H9 (cell line): Measurements from ENCODE around the gene PPP2R3C. TPM values are rescaled to one million over a fixed set of nuclear protein-coding genes. Genes with fewer than 3 reads are reported as not detected.

Experiments used
- DNase-seq: peaks from one replicate; pipeline ENCODE4 v3.0.0-alpha.2; 2017
- H2AFZ ChIP-seq: one replicate; pipeline ENCODE4 v1.6.1; 2013; ENCODE audit warnings: mild to moderate bottlenecking, low read length, control low read depth, moderate library complexity
- H2AK5ac ChIP-seq: 2 replicates; pipeline ENCODE4 v1.6.1; 2013; ENCODE audit warnings: low read length, control low read depth, mixed read lengths; ENCODE audit not compliant: insufficient read length
- H2BK120ac ChIP-seq: one replicate; pipeline ENCODE4 v1.6.1; 2013; ENCODE audit warnings: low read depth, mild to moderate bottlenecking, low read length, control low read depth, inconsistent platforms; ENCODE audit not compliant: poor library complexity, severe bottlenecking
- H2BK12ac ChIP-seq: 2 replicates; pipeline ENCODE4 v1.6.1; 2013; ENCODE audit warnings: low read length, control low read depth, mixed read lengths, low read depth; ENCODE audit not compliant: insufficient read length
- H2BK15ac ChIP-seq: 2 replicates; pipeline ENCODE4 v1.6.1; 2013; ENCODE audit warnings: low read depth, low read length, control low read depth
- H2BK20ac ChIP-seq: one replicate; pipeline ENCODE4 v1.6.1; 2013; ENCODE audit warnings: low read depth, mild to moderate bottlenecking, low read length, control low read depth, inconsistent platforms; ENCODE audit not compliant: poor library complexity, severe bottlenecking
- H2BK5ac ChIP-seq: 2 replicates; pipeline ENCODE4 v1.6.1; 2013; ENCODE audit warnings: low read length, control low read depth, mixed read lengths; ENCODE audit not compliant: insufficient read length
- H3K14ac ChIP-seq: 2 replicates; pipeline ENCODE4 v1.6.1; 2013; ENCODE audit warnings: low read length, control low read depth; ENCODE audit not compliant: insufficient read depth
- H3K18ac ChIP-seq: 2 replicates; pipeline ENCODE4 v1.6.1; 2013; ENCODE audit warnings: low read depth, mild to moderate bottlenecking, mixed read lengths, low read length, control low read depth; ENCODE audit not compliant: insufficient read length
- H3K23ac ChIP-seq: 2 replicates; pipeline ENCODE4 v1.6.1; 2013; ENCODE audit warnings: low read length, control low read depth, mixed read lengths, low read depth; ENCODE audit not compliant: insufficient read length
- H3K23me2 ChIP-seq: 2 replicates; pipeline ENCODE4 v1.6.1; 2013; ENCODE audit warnings: low read depth, mild to moderate bottlenecking, mixed read lengths, low read length, control low read depth; ENCODE audit not compliant: insufficient read length, poor library complexity, severe bottlenecking
- H3K27ac ChIP-seq: 2 replicates; pipeline ENCODE4 v1.5.1; 2013; ENCODE audit warnings: low read length, control low read depth, mixed read lengths, low read depth; ENCODE audit not compliant: insufficient read length
- H3K27me3 ChIP-seq: 2 replicates; pipeline ENCODE4 v1.6.1; 2013; ENCODE audit warnings: low read length, control low read depth, inconsistent platforms; ENCODE audit not compliant: insufficient read depth
- H3K4ac ChIP-seq: 2 replicates; pipeline ENCODE4 v1.6.1; 2013; ENCODE audit warnings: low read depth, mild to moderate bottlenecking, control low read depth, inconsistent platforms, low read length, moderate library complexity
- H3K4me1 ChIP-seq: 2 replicates; pipeline ENCODE4 v1.6.1; 2013; ENCODE audit warnings: low read length, control low read depth, inconsistent platforms; ENCODE audit not compliant: insufficient read depth
- H3K4me2 ChIP-seq: 2 replicates; pipeline ENCODE4 v1.6.1; 2013; ENCODE audit warnings: low read length, control low read depth, mixed read lengths; ENCODE audit not compliant: insufficient read length, insufficient read depth
- H3K56ac ChIP-seq: 2 replicates; pipeline ENCODE4 v1.6.1; 2013; ENCODE audit warnings: low read depth, mild to moderate bottlenecking, mixed read lengths, low read length, control low read depth; ENCODE audit not compliant: insufficient read length
- H3K79me1 ChIP-seq: 2 replicates; pipeline ENCODE4 v1.6.1; 2013; ENCODE audit warnings: low read depth, mild to moderate bottlenecking, moderate library complexity, low read length, control low read depth, inconsistent platforms; ENCODE audit not compliant: insufficient read depth, poor library complexity, severe bottlenecking
- H3K79me2 ChIP-seq: 2 replicates; pipeline ENCODE4 v1.6.1; 2013; ENCODE audit warnings: low read length, control low read depth, inconsistent platforms; ENCODE audit not compliant: insufficient read depth
- H3K9ac ChIP-seq: 2 replicates; pipeline ENCODE4 v1.6.1; 2013; ENCODE audit warnings: low read length, control low read depth, mixed read lengths; ENCODE audit not compliant: insufficient read length; ENCODE audit errors: extremely low read depth
- H3K9me3 ChIP-seq: one replicate; pipeline ENCODE4 v1.6.1; 2013; ENCODE audit warnings: low read depth, low read length, inconsistent platforms; ENCODE audit not compliant: control insufficient read depth
- H3T11ph ChIP-seq: one replicate; pipeline ENCODE4 v1.6.1; 2013; ENCODE audit warnings: mild to moderate bottlenecking, low read length, control low read depth, inconsistent platforms
- H4K20me1 ChIP-seq: one replicate; pipeline ENCODE4 v1.6.1; 2013; ENCODE audit not compliant: control insufficient read depth, insufficient read length, insufficient read depth
- H4K5ac ChIP-seq: 2 replicates; pipeline ENCODE4 v1.6.1; 2013; ENCODE audit warnings: low read depth, mild to moderate bottlenecking, mixed read lengths, low read length, control low read depth; ENCODE audit not compliant: insufficient read length
- H4K8ac ChIP-seq: replicated peaks from 2 replicates; pipeline ENCODE4 v1.6.1; 2013; ENCODE audit warnings: low read length, control low read depth, mixed read lengths, low read depth; ENCODE audit not compliant: insufficient read length
- H4K91ac ChIP-seq: 2 replicates; pipeline ENCODE4 v1.6.1; 2013; ENCODE audit warnings: low read depth, mild to moderate bottlenecking, moderate library complexity, mixed read lengths, low read length, control low read depth; ENCODE audit not compliant: insufficient read length
- H3K27ac Mint-ChIP-seq, 3 experiments: 2 replicates in 2 of 3; 3 replicates in 1 of 3; pipeline ENCODE4 v1.8.0; 2020 to 2021; ENCODE audit warnings: mixed read lengths in 3 of 3, mild to moderate bottlenecking in 1 of 3, moderate library complexity in 1 of 3
- H3K27me3 Mint-ChIP-seq: 2 replicates; pipeline ENCODE4 v1.8.0; 2021; ENCODE audit warnings: low read depth, mild to moderate bottlenecking, moderate library complexity, mixed read lengths
- H3K36me3 Mint-ChIP-seq, 3 experiments: 2 replicates in 2 of 3; 3 replicates in 1 of 3; pipeline ENCODE4 v1.8.0; 2020 to 2021; ENCODE audit warnings: low read depth in 3 of 3, mixed read lengths in 3 of 3; ENCODE audit not compliant: insufficient read depth in 1 of 3
- H3K4me1 Mint-ChIP-seq, 2 experiments: 2 replicates each; pipeline ENCODE4 v1.8.0; 2020; ENCODE audit warnings: mixed read lengths in 2 of 2
- H3K4me3 Mint-ChIP-seq, 2 experiments: 2 replicates in 1 of 2; 3 replicates in 1 of 2; pipeline ENCODE4 v1.8.0; 2020 to 2021; ENCODE audit warnings: mild to moderate bottlenecking in 2 of 2, mixed read lengths in 2 of 2, moderate library complexity in 1 of 2
- H3K9me3 Mint-ChIP-seq, 2 experiments: 2 replicates in 1 of 2; 3 replicates in 1 of 2; pipeline ENCODE4 v1.8.0; 2020; ENCODE audit warnings: mild to moderate bottlenecking in 2 of 2, mixed read lengths in 2 of 2, moderate library complexity in 1 of 2
- CTCF ChIP-seq: fragments of 200-600 bp; sonication (generic); conservative IDR thresholded peaks from 3 replicates; pipeline ENCODE4 v1.8.0; 2021; ENCODE audit warnings: antibody characterized with exemption, mild to moderate bottlenecking
- WGBS: extraction: QIAGEN DNeasy Blood & Tissue Kit; methylation state at CpG from one replicate; pipeline ENCODE4 v1.1.7; 2013; ENCODE audit warnings: missing lambda C conversion rate, low lambda C conversion rate, mixed read lengths; ENCODE audit not compliant: insufficient read length; ENCODE audit errors: extremely low coverage; 5-methylcytosine and 5-hydroxymethylcytosine counted together
- total RNA-seq: library from RNA; stranded (reverse); gene quantifications from 2 replicates; pipeline ENCODE4 v1.2.1, GENCODE V29; 2021

Gene PPP2R3C
- total RNA-seq, 1 experiment from 2014 or later, result 51.1 TPM

- DNase-seq, result no peak
- no peak overlapping the region for H2BK120ac ChIP-seq
- no peaks in the 10 kb centered on the region for H3K9me3 ChIP-seq
- no peak overlapping the region for H3K4me2 ChIP-seq
- H3K9ac ChIP-seq, result no peak overlapping the region
- no peak overlapping the region for H4K8ac ChIP-seq
- no peaks in the 10 kb centered on the region for H3K79me2 ChIP-seq
- no peaks in the 10 kb centered on the region for H4K20me1 ChIP-seq
- H3K27ac Mint-ChIP-seq, result no peak overlapping the region
- H4K91ac ChIP-seq, result no peak overlapping the region
- no peak overlapping the region for H3K23ac ChIP-seq
- H2BK12ac ChIP-seq, result no peak overlapping the region
- no peak overlapping the region for H2BK15ac ChIP-seq
- H3K4me1 Mint-ChIP-seq, result peaks cover 17 to 18% of the 10 kb centered on the region in 2 experiments
- H3K14ac ChIP-seq, result no peak overlapping the region
- peaks cover 42 to 78% (median 72%) of the 10 kb centered on the region in 3 experiments for H3K36me3 Mint-ChIP-seq
- TF ChIP-seq CTCF, result no peak
- H3K27ac ChIP-seq, result no peak overlapping the region
- no peak overlapping the region for H2AK5ac ChIP-seq
- no peak overlapping the region for H2AFZ ChIP-seq
- H3T11ph ChIP-seq, result no peak overlapping the region
- no peak overlapping the region for H3K18ac ChIP-seq
- no peak overlapping the region for H3K4ac ChIP-seq
- H3K23me2 ChIP-seq, result no peaks in the 10 kb centered on the region
- no peak overlapping the region for H4K5ac ChIP-seq
- H3K27me3 ChIP-seq, result no peaks in the 10 kb centered on the region
- no peak overlapping the region for H2BK20ac ChIP-seq
- peaks cover 9 to 11% of the 10 kb centered on the region in 2 experiments; a peak in 4 of 5 replicates for H3K9me3 Mint-ChIP-seq
- no peaks in the 10 kb centered on the region; the same call in 1 of the 2 replicates for H3K4me1 ChIP-seq
- H2BK5ac ChIP-seq, result no peak overlapping the region
- H3K27me3 Mint-ChIP-seq, result no peaks in the 10 kb centered on the region
- no peak overlapping the region for H3K4me3 Mint-ChIP-seq
- no CpG with 5 or more reads among the region's 2 CpGs for WGBS
- H3K79me1 ChIP-seq, result no peaks in the 10 kb centered on the region
- no peak overlapping the region for H3K56ac ChIP-seq
These were observed 7.8 kb downstream of the PPP2R3C start for GRCh38 chr14:35114036-35114435.
